Trophoblast cell (in vitro differentiated cells and primary cell): Measurements from ENCODE around the gene ACOT7.
"Not testable (repeated sequence)": the region's sequence is repeated elsewhere in the genome, so short reads cannot be mapped to it uniquely, and the experiment has no call there.

Experiments used
- DNase-seq, 2 donors: peaks; one replicate each; pipeline ENCODE4 v3.0.0-alpha.2; 2016
- H2AFZ ChIP-seq: 2 replicates; pipeline ENCODE4 v1.6.1; 2013; ENCODE audit warnings: low read length, moderate library complexity, mild to moderate bottlenecking; ENCODE audit not compliant: insufficient read depth, poor library complexity
- H2AK5ac ChIP-seq: 2 replicates; pipeline ENCODE4 v1.6.1; 2013; ENCODE audit warnings: mild to moderate bottlenecking, low read length
- H2BK120ac ChIP-seq: 2 replicates; pipeline ENCODE4 v1.6.1; 2013; ENCODE audit warnings: low read length, mild to moderate bottlenecking, moderate library complexity; ENCODE audit not compliant: insufficient read depth, poor library complexity
- H2BK12ac ChIP-seq: 2 replicates; pipeline ENCODE4 v1.6.1; 2013; ENCODE audit warnings: mild to moderate bottlenecking, low read length, moderate library complexity
- H2BK5ac ChIP-seq: 2 replicates; pipeline ENCODE4 v1.6.1; 2013; ENCODE audit warnings: low read length, low read depth, moderate library complexity, mild to moderate bottlenecking; ENCODE audit not compliant: poor library complexity
- H3K14ac ChIP-seq: 2 replicates; pipeline ENCODE4 v1.6.1; 2013; ENCODE audit warnings: mild to moderate bottlenecking, low read length
- H3K18ac ChIP-seq: 2 replicates; pipeline ENCODE4 v1.6.1; 2013; ENCODE audit warnings: mild to moderate bottlenecking, low read length
- H3K23ac ChIP-seq: 2 replicates; pipeline ENCODE4 v1.6.1; 2013; ENCODE audit warnings: low read length
- H3K27ac ChIP-seq: 2 replicates; pipeline ENCODE4 v1.5.1; 2013; ENCODE audit warnings: low read depth, mild to moderate bottlenecking, inconsistent platforms, low read length, moderate library complexity
- H3K27me3 ChIP-seq: 2 replicates; pipeline ENCODE4 v1.6.1; 2013; ENCODE audit warnings: inconsistent platforms, mild to moderate bottlenecking, low read length, moderate library complexity; ENCODE audit not compliant: insufficient read depth
- H3K36me3 ChIP-seq, 2 experiments: 1 replicate in 1 of 2; 2 replicates in 1 of 2; pipeline ENCODE4 v1.6.1; 2013; ENCODE audit warnings: low read length in 2 of 2, mild to moderate bottlenecking in 2 of 2, moderate library complexity in 1 of 2; ENCODE audit not compliant: insufficient read depth in 2 of 2, control insufficient read depth in 1 of 2
- H3K4ac ChIP-seq: 2 replicates; pipeline ENCODE4 v1.6.1; 2013; ENCODE audit warnings: low read depth, mild to moderate bottlenecking, low read length, moderate library complexity
- H3K4me1 ChIP-seq, 2 experiments: 1 replicate in 1 of 2; 2 replicates in 1 of 2; pipeline ENCODE4 v1.6.1; 2013; ENCODE audit warnings: low read length in 2 of 2, mild to moderate bottlenecking in 2 of 2, moderate library complexity in 1 of 2; ENCODE audit not compliant: insufficient read depth in 2 of 2, control insufficient read depth in 1 of 2
- H3K4me2 ChIP-seq: 2 replicates; pipeline ENCODE4 v1.6.1; 2013; ENCODE audit warnings: inconsistent platforms, mild to moderate bottlenecking, low read length, moderate library complexity
- H3K4me3 ChIP-seq: 2 replicates; pipeline ENCODE4 v1.5.1; 2013; ENCODE audit warnings: mild to moderate bottlenecking, low read depth, low read length, inconsistent platforms
- H3K79me1 ChIP-seq: one replicate; pipeline ENCODE4 v1.6.1; 2013; ENCODE audit warnings: low read length
- H3K79me2 ChIP-seq: 2 replicates; pipeline ENCODE4 v1.6.1; 2013; ENCODE audit warnings: low read length, mild to moderate bottlenecking; ENCODE audit not compliant: control insufficient read depth, insufficient read depth, poor library complexity
- H3K9ac ChIP-seq: 2 replicates; pipeline ENCODE4 v1.6.1; 2013; ENCODE audit warnings: mild to moderate bottlenecking, low read length
- H3K9me3 ChIP-seq: 2 replicates; pipeline ENCODE4 v1.6.1; 2013; ENCODE audit warnings: low read depth, mild to moderate bottlenecking, control low read depth, inconsistent platforms, low read length; ENCODE audit not compliant: insufficient read depth
- H4K12ac ChIP-seq: 2 replicates; pipeline ENCODE4 v1.6.1; 2013; ENCODE audit warnings: low read depth, mild to moderate bottlenecking, low read length, moderate library complexity
- H4K8ac ChIP-seq: 2 replicates; pipeline ENCODE4 v1.6.1; 2013; ENCODE audit warnings: low read depth, mild to moderate bottlenecking, low read length, moderate library complexity
- H4K91ac ChIP-seq: one replicate; pipeline ENCODE4 v1.6.1; 2013; ENCODE audit warnings: low read depth, mild to moderate bottlenecking, low read length, moderate library complexity
- WGBS: extraction: QIAGEN DNeasy Blood & Tissue Kit; methylation state at CpG from one replicate; pipeline ENCODE4 v1.1.7; 2013; ENCODE audit warnings: missing lambda C conversion rate; ENCODE audit not compliant: insufficient read length, insufficient coverage; ENCODE audit errors: extremely low coverage; 5-methylcytosine and 5-hydroxymethylcytosine counted together

ACOT7 gene

GRCh38 chr1:6378096-6378746, 15.3 kb downstream of the ACOT7 start:
- Histone ChIP-seq H4K12ac (no peak overlapping the region), H3K9me3 (no peaks in the 10 kb centered on the region), H3K27ac (no peak overlapping the region), H2AK5ac (no peak overlapping the region), H4K91ac (no peak overlapping the region), H3K36me3 (no peaks in the 10 kb centered on the region), H2BK120ac (no peak overlapping the region), H3K9ac (no peak overlapping the region), H2AFZ (no peak overlapping the region), H3K14ac (no peak overlapping the region), H3K4me1 (no peaks in the 10 kb centered on the region), H4K8ac (no peak overlapping the region), H2BK12ac (no peak overlapping the region), H3K27me3 (no peaks in the 10 kb centered on the region), H3K23ac (no peak overlapping the region), H3K4ac (no peak overlapping the region), H3K18ac (no peak overlapping the region), H3K4me3 (no peak overlapping the region), H3K79me1 (no peaks in the 10 kb centered on the region), H2BK5ac (no peak overlapping the region), H3K4me2 (no peak overlapping the region), H3K79me2 (no peaks in the 10 kb centered on the region)
- no peak for DNase-seq
- WGBS = no CpG with 5 or more reads among the region's 12 CpGs

GRCh38 chr1:6373961-6374720, 19.4 kb downstream of the ACOT7 start:
- Histone ChIP-seq H4K91ac (no peak overlapping the region), H4K8ac (no peak overlapping the region), H3K27me3 (no peaks in the 10 kb centered on the region), H3K14ac (no peak overlapping the region), H2BK12ac (no peak overlapping the region), H3K18ac (no peak overlapping the region), H2BK5ac (no peak overlapping the region), H3K9me3 (no peaks in the 10 kb centered on the region), H4K12ac (no peak overlapping the region), H3K4ac (no peak overlapping the region), H3K4me1 (no peaks in the 10 kb centered on the region), H3K23ac (no peak overlapping the region), H3K36me3 (no peaks in the 10 kb centered on the region), H3K9ac (no peak overlapping the region), H3K27ac (no peak overlapping the region), H3K79me2 (no peaks in the 10 kb centered on the region), H2AK5ac (no peak overlapping the region), H3K4me3 (no peak overlapping the region), H3K79me1 (no peaks in the 10 kb centered on the region), H2BK120ac (no peak overlapping the region), H3K4me2 (no peak overlapping the region), H2AFZ (no peak overlapping the region)
- WGBS = no CpG with 5 or more reads among the region's 8 CpGs
- no peak for DNase-seq

GRCh38 chr1:6372236-6372635, 21.3 kb downstream of the ACOT7 start:
- not testable (repeated sequence) for H3K9me3 ChIP-seq, H3K4me3 ChIP-seq, H2BK12ac ChIP-seq, H3K4me1 ChIP-seq, H3K4me2 ChIP-seq, H2AFZ ChIP-seq, H4K91ac ChIP-seq, H3K27ac ChIP-seq, H2BK5ac ChIP-seq, H2AK5ac ChIP-seq, H3K4ac ChIP-seq, H4K8ac ChIP-seq, H3K18ac ChIP-seq, H3K23ac ChIP-seq, H2BK120ac ChIP-seq, H3K36me3 ChIP-seq, H3K27me3 ChIP-seq, H4K12ac ChIP-seq, H3K79me1 ChIP-seq, H3K9ac ChIP-seq, H3K79me2 ChIP-seq, H3K14ac ChIP-seq
- no CpG with 5 or more reads among the region's 7 CpGs for WGBS
- DNase-seq = peak in 1 of 2 donors; percentile 77

- Histone ChIP-seq H3K9me3 (no peaks in the 10 kb centered on the region), H3K36me3 (no peaks in the 10 kb centered on the region), H3K9ac (no peak overlapping the region), H2AK5ac (no peak overlapping the region), H3K4me1 (peaks cover 0 to under 1% of the 10 kb centered on the region in 2 experiments), H2AFZ (no peak overlapping the region), H3K4me3 (no peak overlapping the region), H2BK12ac (no peak overlapping the region), H4K12ac (no peak overlapping the region), H2BK5ac (no peak overlapping the region), H3K79me1 (no peaks in the 10 kb centered on the region), H3K14ac (no peak overlapping the region), H3K27ac (no peak overlapping the region), H4K8ac (no peak overlapping the region), H3K79me2 (no peaks in the 10 kb centered on the region), H3K18ac (no peak overlapping the region), H3K4ac (no peak overlapping the region), H3K4me2 (no peak overlapping the region), H2BK120ac (no peak overlapping the region), H3K27me3 (no peaks in the 10 kb centered on the region), H3K23ac (no peak overlapping the region), H4K91ac (no peak overlapping the region)
- WGBS = no CpG with 5 or more reads among the region's 4 CpGs
- no peak for DNase-seq
Measured at GRCh38 chr1:6370006-6370405, 23.6 kb downstream of the ACOT7 start.
